ENCODE results near the gene CHRNB1.

The CHRNB1 gene

GRCh38 chr17:7486181-7486580 is 41.3 kb downstream of the CHRNB1 start:
- no peak for DNase-seq

DNA sequence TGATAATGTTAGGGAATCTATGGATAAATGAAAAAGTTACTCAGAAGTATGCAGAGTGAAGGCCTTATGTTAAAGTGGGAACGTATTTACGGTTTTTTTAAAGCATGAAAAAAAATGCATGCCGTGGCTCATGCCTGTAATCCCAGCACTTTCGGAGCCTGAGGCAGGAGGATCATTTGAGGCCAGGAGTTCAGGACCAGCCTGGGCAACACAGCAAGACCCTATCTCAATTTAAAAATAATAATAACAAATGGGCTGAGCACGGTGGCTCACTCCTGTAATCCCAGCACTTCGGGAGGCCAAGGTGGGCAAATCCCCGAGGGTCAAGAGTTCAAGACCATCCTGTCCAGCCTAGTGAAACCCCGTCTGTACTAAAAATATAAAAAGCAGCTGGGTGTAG is 45.3 kb downstream of the CHRNB1 start:
- no peak for DNase-seq

- DNase-seq = no peak
Observed at GRCh38 chr17:7491583-7491982, 46.7 kb downstream of the CHRNB1 start.

- no peak for DNase-seq
Observed at GRCh38 chr17:7493941-7494340, 49.1 kb downstream of the CHRNB1 start.

DNA sequence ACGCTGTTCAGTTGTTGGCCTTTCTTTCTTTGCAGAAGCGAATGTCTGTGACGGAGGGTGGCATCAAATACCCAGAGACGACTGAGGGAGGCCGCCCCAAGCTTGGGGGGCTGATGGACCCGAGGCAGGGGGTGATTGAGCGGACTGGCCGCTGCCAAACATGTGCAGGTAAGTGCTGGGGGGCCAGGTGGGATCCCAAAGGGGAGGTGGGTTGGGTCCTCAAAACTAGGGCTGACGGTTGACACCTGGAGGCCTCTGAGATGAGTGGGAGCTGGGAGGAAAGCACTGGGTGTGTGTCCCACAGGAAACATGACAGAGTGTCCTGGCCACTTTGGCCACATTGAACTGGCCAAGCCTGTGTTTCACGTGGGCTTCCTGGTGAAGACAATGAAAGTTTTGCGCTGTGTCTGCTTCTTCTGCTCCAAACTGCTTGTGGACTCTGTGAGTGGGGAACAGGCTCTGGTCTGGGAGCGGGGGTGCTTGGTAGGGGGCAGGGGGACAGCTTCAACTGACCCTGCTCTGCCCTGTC is 51.1 kb downstream of the CHRNB1 start:
- DNase-seq = no peak

GRCh38 chr17:7496470-7497183 is 51.8 kb downstream of the CHRNB1 start:
- DNase-seq = no peak

GRCh38 chr17:7497228-7497627 is 52.4 kb downstream of the CHRNB1 start:
- DNase-seq = no peak

DNA sequence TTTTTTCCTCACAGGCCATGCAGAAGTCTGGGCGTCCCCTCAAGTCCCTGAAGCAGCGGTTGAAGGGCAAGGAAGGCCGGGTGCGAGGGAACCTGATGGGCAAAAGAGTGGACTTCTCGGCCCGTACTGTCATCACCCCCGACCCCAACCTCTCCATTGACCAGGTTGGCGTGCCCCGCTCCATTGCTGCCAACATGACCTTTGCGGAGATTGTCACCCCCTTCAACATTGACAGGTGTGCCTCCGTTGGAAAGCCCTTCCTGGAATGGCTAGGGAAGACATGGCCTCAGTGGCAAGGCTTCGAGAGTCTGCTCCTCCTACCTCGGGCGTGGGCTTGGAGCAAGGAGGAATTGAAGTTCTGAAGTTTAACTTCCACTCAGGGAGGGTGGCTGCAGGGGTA is 52.8 kb downstream of the CHRNB1 start:
- DNase-seq = no peak

GRCh38 chr17:7499161-7499560 is 54.3 kb downstream of the CHRNB1 start:
- no peak for DNase-seq

DNA sequence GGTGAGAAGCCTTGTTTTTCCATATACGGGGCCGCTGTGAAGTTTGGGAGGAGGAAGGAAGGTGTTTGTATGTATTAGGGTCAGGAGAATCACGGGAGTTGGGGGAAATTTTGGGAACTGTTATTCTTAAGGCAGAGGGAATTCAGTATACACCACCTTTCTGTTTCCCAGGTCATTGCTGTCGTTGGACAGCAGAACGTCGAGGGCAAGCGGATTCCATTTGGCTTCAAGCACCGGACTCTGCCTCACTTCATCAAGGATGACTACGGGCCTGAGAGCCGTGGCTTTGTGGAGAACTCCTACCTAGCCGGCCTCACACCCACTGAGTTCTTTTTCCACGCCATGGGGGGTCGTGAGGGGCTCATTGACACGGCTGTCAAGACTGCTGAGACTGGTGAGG is 56.9 kb downstream of the CHRNB1 start:
- DNase-seq = no peak

- DNase-seq = no peak
Observed at GRCh38 chr17:7502171-7502847, 57.4 kb downstream of the CHRNB1 start.

- DNase-seq = no peak
Observed at GRCh38 chr17:7502987-7503386, 58.1 kb downstream of the CHRNB1 start.

GRCh38 chr17:7503521-7503920 is 58.7 kb downstream of the CHRNB1 start:
- DNase-seq = no peak

All from stimulated activated CD4-positive, alpha-beta T cell treated with anti-CD3 and anti-CD28 coated beads, Interleukin-12 subunit alpha, Interleukin-12 subunit beta, amount 100 ng/mL, for 4 hours (primary cell).